ENCODE data around the gene PI4KA.
"Not testable (repeated sequence)": the region's sequence is repeated elsewhere in the genome, so short reads cannot be mapped to it uniquely, and the experiment has no call there.

The PI4KA gene

DNA sequence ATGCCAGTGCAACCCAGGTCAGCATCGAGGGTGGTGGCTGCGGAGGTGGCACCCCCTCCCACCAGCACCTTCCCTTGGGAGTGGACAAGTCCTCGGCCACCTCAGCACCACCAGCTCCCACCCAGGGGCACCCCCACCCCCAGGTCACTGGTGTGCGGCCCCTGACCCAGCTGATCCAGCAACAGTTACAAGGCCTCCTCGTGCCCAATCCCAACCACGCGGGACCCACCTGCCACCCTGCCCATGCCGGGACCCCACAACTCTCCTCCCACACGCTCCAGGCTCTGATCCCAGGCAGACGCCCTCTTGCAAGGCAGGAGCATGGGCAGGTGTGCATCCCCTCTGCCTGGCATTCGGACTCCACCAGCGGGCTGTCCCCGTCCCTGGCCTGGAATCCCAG lies 189.8 kb downstream of the PI4KA start:
- H3K27ac ChIP-seq (ENCODE audit: low read depth, low read length); H3K4me3 ChIP-seq (ENCODE audit: low read depth in 1 of 2, low read length in 2 of 2); H3K9ac ChIP-seq (ENCODE audit: low read depth in 1 of 2, low read length in 2 of 2); H3K9me3 ChIP-seq (ENCODE audit: control insufficient read depth in 1 of 2, low read length in 2 of 2); H3K36me3 ChIP-seq (ENCODE audit: control insufficient read depth in 1 of 2, insufficient read depth in 2 of 2, low read length in 2 of 2); H3K4me1 ChIP-seq (ENCODE audit: control insufficient read depth in 1 of 2, insufficient read depth in 2 of 2, low read length in 2 of 2); H3K27me3 ChIP-seq (ENCODE audit: control insufficient read depth in 1 of 2, insufficient read depth in 2 of 2, low read length in 2 of 2): not testable (repeated sequence)

DNA sequence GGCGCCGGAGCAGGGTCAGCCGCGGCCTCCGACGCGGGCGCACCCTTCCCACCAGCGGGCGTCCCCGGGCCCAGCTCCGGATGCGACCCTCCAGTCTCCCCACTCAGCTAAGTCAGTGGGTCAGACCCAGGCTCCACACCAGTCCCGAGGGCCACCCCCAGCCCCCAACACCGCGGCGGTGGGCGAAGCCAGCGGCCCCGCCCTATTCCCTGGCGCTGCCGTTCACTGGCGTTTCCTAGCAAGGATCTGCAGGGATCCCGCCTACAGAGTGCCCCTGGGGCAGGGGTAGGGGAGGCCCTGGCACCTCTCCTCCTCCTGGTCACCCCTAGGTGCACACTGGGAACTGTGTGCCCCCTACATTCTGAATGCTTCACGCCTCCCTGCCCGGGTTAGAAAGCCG lies 190.4 kb downstream of the PI4KA start:
- H3K27ac ChIP-seq (ENCODE audit: low read depth, low read length); H3K4me1 ChIP-seq (ENCODE audit: control insufficient read depth in 1 of 2, insufficient read depth in 2 of 2, low read length in 2 of 2); H3K36me3 ChIP-seq (ENCODE audit: control insufficient read depth in 1 of 2, insufficient read depth in 2 of 2, low read length in 2 of 2); H3K9me3 ChIP-seq (ENCODE audit: control insufficient read depth in 1 of 2, low read length in 2 of 2); H3K9ac ChIP-seq (ENCODE audit: low read depth in 1 of 2, low read length in 2 of 2); H3K4me3 ChIP-seq (ENCODE audit: low read depth in 1 of 2, low read length in 2 of 2): not testable (repeated sequence)
- peaks cover 6 to 11% of the 10 kb centered on the region in 2 donors for H3K27me3 ChIP-seq (ENCODE audit: control insufficient read depth in 1 of 2, insufficient read depth in 2 of 2, low read length in 2 of 2)

- H3K36me3 ChIP-seq (ENCODE audit: control insufficient read depth in 1 of 2, insufficient read depth in 2 of 2, low read length in 2 of 2); H3K4me1 ChIP-seq (ENCODE audit: control insufficient read depth in 1 of 2, insufficient read depth in 2 of 2, low read length in 2 of 2); H3K4me3 ChIP-seq (ENCODE audit: low read depth in 1 of 2, low read length in 2 of 2); H3K9me3 ChIP-seq (ENCODE audit: control insufficient read depth in 1 of 2, low read length in 2 of 2); H3K9ac ChIP-seq (ENCODE audit: low read depth in 1 of 2, low read length in 2 of 2); H3K27ac ChIP-seq (ENCODE audit: low read depth, low read length): not testable (repeated sequence)
- peaks cover 6 to 11% of the 10 kb centered on the region in 2 donors for H3K27me3 ChIP-seq (ENCODE audit: control insufficient read depth in 1 of 2, insufficient read depth in 2 of 2, low read length in 2 of 2)
Measured at GRCh38 chr22:20667548-20667947, 191.1 kb downstream of the PI4KA start.

- H3K4me3 ChIP-seq (ENCODE audit: low read depth in 1 of 2, low read length in 2 of 2), result no peak overlapping the region
- no peaks in the 10 kb centered on the region for H3K4me1 ChIP-seq (ENCODE audit: control insufficient read depth in 1 of 2, insufficient read depth in 2 of 2, low read length in 2 of 2)
- no peak overlapping the region for H3K9ac ChIP-seq (ENCODE audit: low read depth in 1 of 2, low read length in 2 of 2)
- H3K36me3 ChIP-seq (ENCODE audit: control insufficient read depth in 1 of 2, insufficient read depth in 2 of 2, low read length in 2 of 2), result no peaks in the 10 kb centered on the region
- no peak overlapping the region for H3K27ac ChIP-seq (ENCODE audit: low read depth, low read length)
- no peaks in the 10 kb centered on the region for H3K9me3 ChIP-seq (ENCODE audit: control insufficient read depth in 1 of 2, low read length in 2 of 2)
- peaks cover under 1 to 8% of the 10 kb centered on the region in 2 donors for H3K27me3 ChIP-seq (ENCODE audit: control insufficient read depth in 1 of 2, insufficient read depth in 2 of 2, low read length in 2 of 2)
Measured at GRCh38 chr22:20666560-20666959, 192.1 kb downstream of the PI4KA start.

GRCh38 chr22:20664594-20664959 lies 194.0 kb downstream of the PI4KA start:
- Histone ChIP-seq H3K27ac (ENCODE audit: low read depth, low read length) (no peak overlapping the region), H3K27me3 (ENCODE audit: control insufficient read depth in 1 of 2, insufficient read depth in 2 of 2, low read length in 2 of 2) (peaks cover 0 to 7% of the 10 kb centered on the region in 2 donors), H3K4me1 (ENCODE audit: control insufficient read depth in 1 of 2, insufficient read depth in 2 of 2, low read length in 2 of 2) (no peaks in the 10 kb centered on the region), H3K36me3 (ENCODE audit: control insufficient read depth in 1 of 2, insufficient read depth in 2 of 2, low read length in 2 of 2) (no peaks in the 10 kb centered on the region), H3K9ac (ENCODE audit: low read depth in 1 of 2, low read length in 2 of 2) (no peak overlapping the region), H3K4me3 (ENCODE audit: low read depth in 1 of 2, low read length in 2 of 2) (no peak overlapping the region), H3K9me3 (ENCODE audit: control insufficient read depth in 1 of 2, low read length in 2 of 2) (no peaks in the 10 kb centered on the region)

DNA sequence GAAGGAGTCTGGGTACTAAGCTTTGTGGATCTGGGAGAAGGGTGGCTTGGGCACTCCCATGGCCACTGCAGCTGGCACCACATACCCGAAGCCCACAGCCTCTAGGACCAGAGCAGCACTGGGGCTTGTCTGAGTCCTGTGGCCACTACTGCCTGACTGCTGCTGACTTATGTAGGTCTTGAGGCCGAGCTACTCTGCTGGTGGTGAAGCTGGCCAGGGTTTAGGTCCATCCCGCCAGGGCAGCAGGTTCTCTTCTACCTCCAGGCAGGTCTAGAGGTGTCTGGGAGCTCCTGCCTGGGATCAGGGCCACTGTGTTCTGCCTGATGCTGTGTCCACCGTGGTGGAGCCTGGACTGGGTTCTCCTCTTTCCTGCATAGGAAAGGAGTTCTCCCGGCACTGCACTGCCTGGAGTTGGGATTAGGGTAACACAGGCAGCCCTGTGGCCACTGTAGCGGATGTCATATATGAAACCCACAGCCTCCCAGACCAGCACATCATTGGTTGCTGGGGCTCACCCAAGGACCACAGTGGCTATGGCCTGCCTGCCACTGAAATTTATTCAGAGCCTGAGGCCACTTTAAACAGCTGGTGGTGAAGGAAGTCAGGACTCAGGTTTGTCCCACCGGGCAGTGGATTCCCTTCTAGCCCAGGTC lies 194.5 kb downstream of the PI4KA start:
- H3K36me3 ChIP-seq (ENCODE audit: control insufficient read depth in 1 of 2, insufficient read depth in 2 of 2, low read length in 2 of 2), result no peaks in the 10 kb centered on the region
- peaks cover 0 to 7% of the 10 kb centered on the region in 2 donors for H3K27me3 ChIP-seq (ENCODE audit: control insufficient read depth in 1 of 2, insufficient read depth in 2 of 2, low read length in 2 of 2)
- no peaks in the 10 kb centered on the region for H3K4me1 ChIP-seq (ENCODE audit: control insufficient read depth in 1 of 2, insufficient read depth in 2 of 2, low read length in 2 of 2)
- no peak overlapping the region for H3K27ac ChIP-seq (ENCODE audit: low read depth, low read length)
- no peak overlapping the region for H3K9ac ChIP-seq (ENCODE audit: low read depth in 1 of 2, low read length in 2 of 2)
- no peak overlapping the region for H3K4me3 ChIP-seq (ENCODE audit: low read depth in 1 of 2, low read length in 2 of 2)
- no peaks in the 10 kb centered on the region for H3K9me3 ChIP-seq (ENCODE audit: control insufficient read depth in 1 of 2, low read length in 2 of 2)

GRCh38 chr22:20663137-20663828 lies 195.3 kb downstream of the PI4KA start:
- Histone ChIP-seq H3K9ac (ENCODE audit: low read depth in 1 of 2, low read length in 2 of 2) (no peak overlapping the region), H3K4me1 (ENCODE audit: control insufficient read depth in 1 of 2, insufficient read depth in 2 of 2, low read length in 2 of 2) (no peaks in the 10 kb centered on the region), H3K27me3 (ENCODE audit: control insufficient read depth in 1 of 2, insufficient read depth in 2 of 2, low read length in 2 of 2) (peaks cover 0 to 7% of the 10 kb centered on the region in 2 donors), H3K9me3 (ENCODE audit: control insufficient read depth in 1 of 2, low read length in 2 of 2) (no peaks in the 10 kb centered on the region), H3K27ac (ENCODE audit: low read depth, low read length) (no peak overlapping the region), H3K4me3 (ENCODE audit: low read depth in 1 of 2, low read length in 2 of 2) (no peak overlapping the region), H3K36me3 (ENCODE audit: control insufficient read depth in 1 of 2, insufficient read depth in 2 of 2, low read length in 2 of 2) (no peaks in the 10 kb centered on the region)

DNA sequence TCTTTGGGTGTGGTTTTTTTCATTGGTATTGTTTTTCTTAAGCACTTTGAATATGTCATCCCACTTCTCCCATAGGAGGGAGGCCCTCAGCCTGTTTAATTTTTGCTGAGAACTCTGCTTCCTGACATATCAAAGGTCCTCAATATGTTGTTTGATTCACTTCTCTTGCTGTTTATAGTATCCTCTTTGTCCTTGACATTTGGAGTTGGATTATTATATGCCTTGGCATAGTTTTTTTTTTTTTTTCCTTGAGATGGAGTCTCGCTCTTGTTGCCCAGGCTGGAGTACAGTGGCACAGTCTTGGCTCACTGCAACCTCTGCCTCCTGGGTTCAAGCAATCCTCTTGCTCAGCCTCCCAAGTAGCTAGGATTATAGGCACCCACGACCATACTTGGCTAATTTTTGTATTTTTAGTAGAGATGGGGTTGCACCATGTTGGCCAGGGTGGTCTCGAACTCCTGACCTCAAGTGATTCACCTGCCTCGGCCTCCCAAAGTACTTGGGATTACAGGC lies 196.0 kb downstream of the PI4KA start:
- not testable (repeated sequence) for H3K9ac ChIP-seq (ENCODE audit: low read depth in 1 of 2, low read length in 2 of 2); H3K4me1 ChIP-seq (ENCODE audit: control insufficient read depth in 1 of 2, insufficient read depth in 2 of 2, low read length in 2 of 2); H3K36me3 ChIP-seq (ENCODE audit: control insufficient read depth in 1 of 2, insufficient read depth in 2 of 2, low read length in 2 of 2); H3K9me3 ChIP-seq (ENCODE audit: control insufficient read depth in 1 of 2, low read length in 2 of 2); H3K4me3 ChIP-seq (ENCODE audit: low read depth in 1 of 2, low read length in 2 of 2); H3K27ac ChIP-seq (ENCODE audit: low read depth, low read length); H3K27me3 ChIP-seq (ENCODE audit: control insufficient read depth in 1 of 2, insufficient read depth in 2 of 2, low read length in 2 of 2)

- no peak overlapping the region for H3K27ac ChIP-seq (ENCODE audit: low read depth, low read length)
- no peaks in the 10 kb centered on the region for H3K9me3 ChIP-seq (ENCODE audit: control insufficient read depth in 1 of 2, low read length in 2 of 2)
- peaks cover 0 to 7% of the 10 kb centered on the region in 2 donors for H3K27me3 ChIP-seq (ENCODE audit: control insufficient read depth in 1 of 2, insufficient read depth in 2 of 2, low read length in 2 of 2)
- no peaks in the 10 kb centered on the region for H3K36me3 ChIP-seq (ENCODE audit: control insufficient read depth in 1 of 2, insufficient read depth in 2 of 2, low read length in 2 of 2)
- H3K9ac ChIP-seq (ENCODE audit: low read depth in 1 of 2, low read length in 2 of 2), result no peak overlapping the region
- no peak overlapping the region for H3K4me3 ChIP-seq (ENCODE audit: low read depth in 1 of 2, low read length in 2 of 2)
- H3K4me1 ChIP-seq (ENCODE audit: control insufficient read depth in 1 of 2, insufficient read depth in 2 of 2, low read length in 2 of 2), result no peaks in the 10 kb centered on the region
Measured at GRCh38 chr22:20661473-20661872, 197.1 kb downstream of the PI4KA start.

- H3K9me3 ChIP-seq (ENCODE audit: control insufficient read depth in 1 of 2, low read length in 2 of 2), result no peaks in the 10 kb centered on the region
- H3K27ac ChIP-seq (ENCODE audit: low read depth, low read length), result no peak overlapping the region
- H3K4me3 ChIP-seq (ENCODE audit: low read depth in 1 of 2, low read length in 2 of 2), result no peak overlapping the region
- no peaks in the 10 kb centered on the region for H3K4me1 ChIP-seq (ENCODE audit: control insufficient read depth in 1 of 2, insufficient read depth in 2 of 2, low read length in 2 of 2)
- H3K9ac ChIP-seq (ENCODE audit: low read depth in 1 of 2, low read length in 2 of 2), result no peak overlapping the region
- H3K36me3 ChIP-seq (ENCODE audit: control insufficient read depth in 1 of 2, insufficient read depth in 2 of 2, low read length in 2 of 2), result no peaks in the 10 kb centered on the region
- peaks cover 0 to 7% of the 10 kb centered on the region in 2 donors for H3K27me3 ChIP-seq (ENCODE audit: control insufficient read depth in 1 of 2, insufficient read depth in 2 of 2, low read length in 2 of 2)
Measured at GRCh38 chr22:20660441-20661054, 198.1 kb downstream of the PI4KA start.

Measured in duodenal mucosa (tissue), 2 donors.